ENCODE results near the gene SLC17A9. TPM values are rescaled to one million over a fixed set of nuclear protein-coding genes. Genes with fewer than 3 reads are reported as not detected.
A peak's percentile ranks its signal among the peaks of the same experiment; 100 is the strongest.

SLC17A9 gene
- total and polyA plus RNA-seq, 11 donors, result 0.16 to 6.6 (median 0.85) TPM

DNA sequence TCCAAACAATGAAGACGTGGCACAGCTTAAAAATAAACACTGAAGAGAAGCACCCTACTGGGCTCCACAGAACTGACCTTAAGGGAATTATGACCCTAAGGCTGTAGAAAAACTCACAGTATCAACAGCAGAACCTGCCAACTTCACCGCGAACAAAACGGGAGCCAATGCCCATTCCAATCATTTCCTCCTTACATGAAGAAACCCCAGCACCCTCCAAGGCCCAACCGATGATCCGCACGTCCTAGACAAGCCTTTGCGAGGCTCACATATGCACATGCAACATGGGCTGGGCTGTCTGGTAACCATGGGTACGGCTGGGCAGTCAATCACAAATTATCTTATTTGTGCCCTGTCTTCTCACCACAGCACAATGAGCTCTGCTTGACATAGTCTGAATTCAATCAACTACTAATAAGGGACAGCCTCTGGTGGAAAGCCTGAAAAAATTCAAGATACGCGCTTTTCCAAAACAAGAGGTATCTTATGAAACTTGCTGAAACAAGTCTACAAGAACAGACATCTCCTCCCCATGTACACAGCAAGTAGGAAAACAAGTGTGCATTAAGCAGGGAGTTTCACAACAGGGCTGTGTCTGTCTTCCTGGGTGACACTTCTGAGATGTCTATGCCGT is 27.9 kb upstream of the SLC17A9 start:
- Histone ChIP-seq H3K9me3 (no peaks in the 10 kb centered on the region), H3K4me1 (peaks cover 12 to 88% (median 78%) of the 10 kb centered on the region in 12 donors), H3K27me3 (no peaks in the 10 kb centered on the region), H3K36me3 (no peaks in the 10 kb centered on the region), H3K27ac (peak overlapping the region in 11 of 12 donors; percentile 95 to 99 (median 98)), H3K4me3 (peak overlapping the region; percentile 72 to 98 (median 94))
- TF ChIP-seq, protein P1, sequence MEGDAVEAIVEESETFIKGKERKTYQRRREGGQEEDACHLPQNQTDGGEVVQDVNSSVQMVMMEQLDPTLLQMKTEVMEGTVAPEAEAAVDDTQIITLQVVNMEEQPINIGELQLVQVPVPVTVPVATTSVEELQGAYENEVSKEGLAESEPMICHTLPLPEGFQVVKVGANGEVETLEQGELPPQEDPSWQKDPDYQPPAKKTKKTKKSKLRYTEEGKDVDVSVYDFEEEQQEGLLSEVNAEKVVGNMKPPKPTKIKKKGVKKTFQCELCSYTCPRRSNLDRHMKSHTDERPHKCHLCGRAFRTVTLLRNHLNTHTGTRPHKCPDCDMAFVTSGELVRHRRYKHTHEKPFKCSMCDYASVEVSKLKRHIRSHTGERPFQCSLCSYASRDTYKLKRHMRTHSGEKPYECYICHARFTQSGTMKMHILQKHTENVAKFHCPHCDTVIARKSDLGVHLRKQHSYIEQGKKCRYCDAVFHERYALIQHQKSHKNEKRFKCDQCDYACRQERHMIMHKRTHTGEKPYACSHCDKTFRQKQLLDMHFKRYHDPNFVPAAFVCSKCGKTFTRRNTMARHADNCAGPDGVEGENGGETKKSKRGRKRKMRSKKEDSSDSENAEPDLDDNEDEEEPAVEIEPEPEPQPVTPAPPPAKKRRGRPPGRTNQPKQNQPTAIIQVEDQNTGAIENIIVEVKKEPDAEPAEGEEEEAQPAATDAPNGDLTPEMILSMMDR (IDR thresholded peaks at IDR 0.05), result no peak
- no peak for TF ChIP-seq POLR2A (IDR thresholded peaks at IDR 0.05)
- intact Hi-C loops (cut with DNase I), result loop anchor here in 4 of 10 donors (5.0 to 10.0 kb wide), 3 partner anchors 47 to 62 kb away; partner anchors contain the start of gene TCFL5 (in 1 of the 4)
- ATAC-seq, result no peak
- 25 to 36% (median 32%) methylated on average over 12 of the region's 12 CpGs for WGBS, 4 donors
- no peak for DNase-seq

DNA sequence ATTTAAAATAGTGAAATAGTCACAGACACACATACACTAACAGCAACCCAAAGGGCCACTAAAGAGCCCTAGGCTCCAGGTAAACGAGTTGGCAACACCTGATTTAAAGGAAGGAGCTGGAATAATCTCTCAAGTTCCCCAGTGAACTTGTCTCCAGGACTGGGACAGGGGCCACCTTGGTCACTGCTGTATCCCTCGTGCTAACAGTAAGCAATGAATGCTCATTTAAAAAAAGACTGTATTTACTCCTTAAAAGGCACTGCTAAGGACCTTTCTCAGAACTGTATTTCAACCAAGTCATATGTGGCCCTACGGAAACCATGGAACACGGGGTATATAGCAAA is 27.5 kb upstream of the SLC17A9 start:
- Histone ChIP-seq H3K4me1 (peaks cover 12 to 88% (median 77%) of the 10 kb centered on the region in 12 donors), H3K4me3 (peak overlapping the region; percentile 72 to 98 (median 94)), H3K27ac (peak overlapping the region in 11 of 12 donors; percentile 95 to 99 (median 98)), H3K9me3 (no peaks in the 10 kb centered on the region), H3K27me3 (no peaks in the 10 kb centered on the region), H3K36me3 (no peaks in the 10 kb centered on the region)
- WGBS, 4 donors, result 1 to 3% (median 1%) methylated on average over 4 of the region's 4 CpGs
- TF ChIP-seq POLR2A (IDR thresholded peaks at IDR 0.05), result no peak
- TF ChIP-seq, protein P1 (IDR thresholded peaks at IDR 0.05), result no peak
- DNase-seq, result no peak
- intact Hi-C loops (cut with DNase I), result loop anchor here in 4 of 10 donors (5.0 to 10.0 kb wide), 3 partner anchors 48 to 63 kb away; partner anchors contain the start of gene TCFL5 (in 1 of the 4)
- ATAC-seq, result no peak

DNA sequence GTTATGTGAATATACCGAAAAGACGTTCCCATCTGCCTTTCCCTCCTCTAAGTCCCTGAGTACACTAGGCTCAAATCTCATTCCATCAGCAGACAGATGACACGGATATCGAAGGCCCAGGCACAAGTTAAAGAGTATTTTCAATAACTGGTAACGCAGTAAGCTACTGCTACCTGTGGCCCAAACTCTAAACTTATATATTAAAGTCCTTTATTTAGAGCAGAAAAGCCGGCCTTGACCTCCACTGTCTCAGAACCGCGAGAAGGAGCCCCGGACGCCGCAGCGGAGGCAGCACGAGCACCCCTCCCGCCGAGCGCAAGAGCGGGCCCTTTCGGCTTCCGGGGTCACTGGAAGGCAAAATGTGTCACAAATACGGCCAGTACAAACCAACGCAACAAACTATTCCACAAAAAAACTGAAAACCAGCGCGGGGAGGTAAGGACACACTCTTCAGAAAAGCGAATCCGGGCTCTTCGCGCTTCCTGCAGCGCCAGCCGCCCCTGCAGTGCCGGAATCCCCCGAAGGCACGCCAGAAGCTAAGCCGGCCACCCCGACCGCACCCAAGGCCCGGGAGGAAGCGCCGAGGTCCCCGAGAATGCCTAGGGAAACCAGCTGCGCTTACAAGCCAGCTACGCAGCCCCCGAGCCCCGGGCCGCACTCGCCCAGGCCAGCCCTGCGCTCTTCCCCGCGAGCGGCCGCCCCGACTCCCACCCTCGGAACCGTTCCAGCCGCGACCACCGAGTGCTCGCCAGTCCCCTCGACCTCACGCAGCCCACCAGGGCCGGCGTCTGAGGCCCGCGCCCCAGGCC is 26.9 kb upstream of the SLC17A9 start:
- Histone ChIP-seq H3K27ac (peak overlapping the region; percentile 95 to 99 (median 98)), H3K4me1 (peaks cover 12 to 86% (median 71%) of the 10 kb centered on the region in 12 donors), H3K36me3 (no peaks in the 10 kb centered on the region), H3K9me3 (no peaks in the 10 kb centered on the region), H3K27me3 (no peaks in the 10 kb centered on the region), H3K4me3 (peak overlapping the region; percentile 72 to 98 (median 94))
- DNase-seq, result peak in 3 of 5 donors; percentile 39 to 69 (median 41)
- TF ChIP-seq POLR2A (IDR thresholded peaks at IDR 0.05), result no peak
- TF ChIP-seq, protein P1 (IDR thresholded peaks at IDR 0.05), result no peak
- WGBS, 4 donors, result 0 to 2% (median 1%) methylated on average over 25 to 63 of the region's 63 CpGs
- intact Hi-C loops (cut with DNase I), result loop anchor here in 4 of 10 donors (5.0 to 10.0 kb wide), 3 partner anchors 48 to 63 kb away; partner anchors contain the start of gene TCFL5 (in 1 of the 4)
- peak in 2 of 4 donors; percentile 5 to 12 for ATAC-seq

Measured in heart left ventricle (tissue), 16 donors.